Stomach (tissue), 4 donors: ENCODE results near the gene POC1A.

Experiments
- POLR2A ChIP-seq, 4 donors: fragments of 450-650 bp; IDR thresholded peaks; one replicate each; pipeline ENCODE4 v1.6.1; 2016; ENCODE audit warnings: antibody characterized with exemption in 4 of 4, control low read depth in 2 of 4, mild to moderate bottlenecking in 1 of 4, moderate library complexity in 1 of 4
- TF ChIP-seq, protein P1 (sequence below), 7 experiments: fragments of 450-650 bp in 4 of 7; fragments of 200-600 bp in 3 of 7; sonication (generic) in 3 of 7; IDR thresholded peaks; one replicate each; pipeline ENCODE4 v1.5.1; 2016 to 2019; ENCODE audit warnings: antibody characterized with exemption in 7 of 7, control low read depth in 2 of 7, mild to moderate bottlenecking in 1 of 7

DNA sequence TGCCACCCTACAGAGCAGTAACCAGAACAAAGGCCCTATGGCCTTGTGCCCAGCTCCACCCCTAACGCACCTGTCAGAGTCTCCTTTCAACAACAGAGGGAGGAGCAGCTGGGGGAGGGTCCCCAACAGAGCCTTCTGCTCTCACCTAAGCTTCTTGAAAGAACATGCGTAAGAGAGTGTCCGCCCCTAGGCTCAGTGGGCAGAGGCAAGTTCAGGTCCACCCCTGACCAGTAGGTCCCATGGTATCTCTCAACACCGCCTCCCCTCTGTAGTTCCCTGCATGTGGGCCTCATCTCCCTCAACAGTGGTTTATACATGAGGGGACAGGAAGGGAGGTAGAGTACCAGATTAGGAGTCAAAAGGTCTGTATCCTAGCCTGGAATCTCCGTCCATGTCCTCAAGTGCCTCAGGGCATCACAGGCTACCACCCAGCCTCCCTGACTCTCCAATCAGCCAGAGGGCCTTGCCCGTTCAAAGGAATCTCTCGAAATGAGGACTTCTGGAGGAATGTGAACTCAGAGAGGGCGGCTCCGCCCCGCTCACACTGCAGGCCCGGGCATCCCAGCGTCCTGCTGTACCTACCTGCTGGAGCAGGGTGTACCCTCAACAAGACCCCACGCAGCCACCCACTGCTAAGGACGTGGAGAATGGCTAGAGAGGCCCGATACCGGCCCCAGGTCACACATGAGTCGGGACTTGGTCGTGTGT is 680 bp downstream of the POC1A start:
- TF ChIP-seq, protein P1, sequence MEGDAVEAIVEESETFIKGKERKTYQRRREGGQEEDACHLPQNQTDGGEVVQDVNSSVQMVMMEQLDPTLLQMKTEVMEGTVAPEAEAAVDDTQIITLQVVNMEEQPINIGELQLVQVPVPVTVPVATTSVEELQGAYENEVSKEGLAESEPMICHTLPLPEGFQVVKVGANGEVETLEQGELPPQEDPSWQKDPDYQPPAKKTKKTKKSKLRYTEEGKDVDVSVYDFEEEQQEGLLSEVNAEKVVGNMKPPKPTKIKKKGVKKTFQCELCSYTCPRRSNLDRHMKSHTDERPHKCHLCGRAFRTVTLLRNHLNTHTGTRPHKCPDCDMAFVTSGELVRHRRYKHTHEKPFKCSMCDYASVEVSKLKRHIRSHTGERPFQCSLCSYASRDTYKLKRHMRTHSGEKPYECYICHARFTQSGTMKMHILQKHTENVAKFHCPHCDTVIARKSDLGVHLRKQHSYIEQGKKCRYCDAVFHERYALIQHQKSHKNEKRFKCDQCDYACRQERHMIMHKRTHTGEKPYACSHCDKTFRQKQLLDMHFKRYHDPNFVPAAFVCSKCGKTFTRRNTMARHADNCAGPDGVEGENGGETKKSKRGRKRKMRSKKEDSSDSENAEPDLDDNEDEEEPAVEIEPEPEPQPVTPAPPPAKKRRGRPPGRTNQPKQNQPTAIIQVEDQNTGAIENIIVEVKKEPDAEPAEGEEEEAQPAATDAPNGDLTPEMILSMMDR (IDR thresholded peaks at IDR 0.05) = no peak
- TF ChIP-seq POLR2A (IDR thresholded peaks at IDR 0.05) = no peak
